PC-3 (cell line): ENCODE data around the gene HNRNPA1. TPM values are rescaled to one million over a fixed set of nuclear protein-coding genes. Genes with fewer than 3 reads are reported as not detected.
A peak's percentile ranks its signal among the peaks of the same experiment; 100 is the strongest.

Experiments
- ATAC-seq: fragments of 200-7000 bp; cut with Tn5 transposase; 2 replicates; pipeline ENCODE4 v1.9.1; 2020; ENCODE audit warnings: mild to moderate bottlenecking, moderate library complexity
- BruUV-seq: library from RNA; stranded (reverse); fragments of 400-500 nt; replicated peaks from 2 replicates; lab custom pipeline; 2021; lab: Mats Ljungman, UMichigan
- CTCF ChIA-PET: fragments of 300-600 bp; sonication (Branson Sonifier 250); formaldehyde crosslinking; loops from one replicate; lab custom pipeline; 2022; ENCODE audit warnings: antibody characterized with exemption; lab: Charles Lee
- POLR2A ChIA-PET: fragments of 300-600 bp; sonication (Branson Sonifier 250); formaldehyde crosslinking; loops from one replicate; lab custom pipeline; 2022; ENCODE audit warnings: antibody characterized with exemption; ENCODE audit not compliant: unreplicated experiment; lab: Charles Lee
- DNase-seq: peaks from one replicate; pipeline ENCODE4 v3.0.0-alpha.2; 2015
- H2AFZ ChIP-seq: fragments of 300-600 bp; sonication (generic); 2 replicates; pipeline ENCODE4 v1.6.0; 2016; ENCODE audit warnings: antibody characterized with exemption, low read length
- H3F3A ChIP-seq: fragments of 300-600 bp; sonication (generic); one replicate; pipeline ENCODE4 v1.6.0; 2017; ENCODE audit warnings: antibody characterized with exemption, low read length, control low read depth, mild to moderate bottlenecking; ENCODE audit not compliant: unreplicated experiment
- H3K27ac ChIP-seq: fragments of 300-600 bp; sonication (generic); 2 replicates; pipeline ENCODE4 v1.5.1; 2016; ENCODE audit warnings: mild to moderate bottlenecking, low read length
- H3K27me3 ChIP-seq: fragments of 300-600 bp; sonication (generic); 2 replicates; pipeline ENCODE4 v1.6.1; 2016; ENCODE audit warnings: low read length, mixed read lengths
- H3K36me3 ChIP-seq: fragments of 300-600 bp; sonication (generic); 2 replicates; pipeline ENCODE4 v1.6.1; 2016; ENCODE audit warnings: low read depth, mixed run types, low read length, mixed read lengths
- H3K4me1 ChIP-seq: fragments of 300-600 bp; sonication (generic); 2 replicates; pipeline ENCODE4 v1.5.1; 2016; ENCODE audit warnings: low read length; ENCODE audit not compliant: insufficient read depth
- H3K4me2 ChIP-seq: fragments of 300-600 bp; sonication (generic); 2 replicates; pipeline ENCODE4 v1.6.0; 2016; ENCODE audit warnings: low read length
- H3K4me3 ChIP-seq: fragments of 300-600 bp; sonication (generic); 2 replicates; pipeline ENCODE4 v1.5.1; 2016; ENCODE audit warnings: mild to moderate bottlenecking, low read length, mixed read lengths
- H3K79me2 ChIP-seq: fragments of 300-600 bp; sonication (generic); 2 replicates; pipeline ENCODE4 v1.6.1; 2017; ENCODE audit warnings: low read length, mixed read lengths
- H3K9ac ChIP-seq: fragments of 300-600 bp; sonication (generic); 2 replicates; pipeline ENCODE4 v1.6.0; 2016; ENCODE audit warnings: mild to moderate bottlenecking, low read length
- H3K9me2 ChIP-seq: fragments of 300-600 bp; sonication (generic); replicated peaks from 2 replicates; pipeline ENCODE4 v1.6.1; 2016; ENCODE audit warnings: mixed run types, low read length, mixed read lengths
- H3K9me3 ChIP-seq: fragments of 300-600 bp; sonication (generic); 2 replicates; pipeline ENCODE4 v1.6.1; 2016; ENCODE audit warnings: low read length, mixed read lengths
- H4K20me1 ChIP-seq: fragments of 300-600 bp; sonication (generic); 2 replicates; pipeline ENCODE4 v1.6.1; 2016; ENCODE audit warnings: low read length, mixed read lengths
- EZH2 ChIP-seq: fragments of 300-600 bp; sonication (generic); IDR thresholded peaks from one replicate; pipeline ENCODE4 v1.6.1; 2017; ENCODE audit warnings: antibody characterized with exemption, mild to moderate bottlenecking, low read length; ENCODE audit not compliant: unreplicated experiment
- EZH2phosphoT487 ChIP-seq: fragments of 300-600 bp; sonication (generic); IDR thresholded peaks from 2 replicates; pipeline ENCODE4 v1.6.1; 2018; ENCODE audit warnings: mild to moderate bottlenecking, antibody characterized with exemption, low read length, borderline replicate concordance
- intact Hi-C: fragments of 100-400 bp; cut with micrococcal nuclease; formaldehyde crosslinking; loops from 2 replicates; pipeline ENCODE4 v1.9.0; 2023
- total RNA-seq: library from RNA; depleted of rRNA; stranded (reverse); fragments of >200 nt; gene quantifications from 2 replicates; pipeline ENCODE4 v1.2.3, GENCODE V29; 2014
- TF ChIP-seq, protein P1 (sequence below): fragments of 300-600 bp; sonication (generic); conservative IDR thresholded peaks from 2 replicates; pipeline ENCODE4 v1.5.1; 2017; ENCODE audit warnings: antibody characterized with exemption, low read depth, mild to moderate bottlenecking, low read length

Gene HNRNPA1
- total RNA-seq, 1 experiment from 2014 or later = 465 TPM

DNA sequence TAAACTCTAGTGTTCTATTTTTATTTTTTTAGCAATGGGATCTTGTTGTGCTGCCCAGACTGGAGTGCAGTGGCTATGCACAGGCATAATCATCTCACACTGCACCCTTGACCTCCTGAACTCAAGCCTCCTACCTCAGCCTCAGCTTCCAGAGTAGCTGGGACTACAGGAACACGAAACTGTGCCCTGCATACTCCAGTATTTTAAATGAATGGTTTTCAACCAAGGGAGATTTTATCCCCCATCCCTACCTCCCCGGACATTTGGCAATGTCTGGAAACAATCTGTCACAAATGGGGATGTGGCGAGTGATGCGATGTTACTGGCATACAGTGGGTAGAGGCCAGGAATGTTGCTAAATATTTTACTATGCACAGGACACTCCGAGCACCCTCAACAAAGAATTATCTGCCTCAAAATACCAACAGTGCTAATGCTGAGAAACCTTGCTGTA lies 2.7 kb upstream of the HNRNPA1 start:
- ChIA-PET POLR2A (no interaction called here), CTCF (no interaction called here)
- TF ChIP-seq EZH2 (no peak), EZH2phosphoT487 (no peak)
- TF ChIP-seq, protein P1, sequence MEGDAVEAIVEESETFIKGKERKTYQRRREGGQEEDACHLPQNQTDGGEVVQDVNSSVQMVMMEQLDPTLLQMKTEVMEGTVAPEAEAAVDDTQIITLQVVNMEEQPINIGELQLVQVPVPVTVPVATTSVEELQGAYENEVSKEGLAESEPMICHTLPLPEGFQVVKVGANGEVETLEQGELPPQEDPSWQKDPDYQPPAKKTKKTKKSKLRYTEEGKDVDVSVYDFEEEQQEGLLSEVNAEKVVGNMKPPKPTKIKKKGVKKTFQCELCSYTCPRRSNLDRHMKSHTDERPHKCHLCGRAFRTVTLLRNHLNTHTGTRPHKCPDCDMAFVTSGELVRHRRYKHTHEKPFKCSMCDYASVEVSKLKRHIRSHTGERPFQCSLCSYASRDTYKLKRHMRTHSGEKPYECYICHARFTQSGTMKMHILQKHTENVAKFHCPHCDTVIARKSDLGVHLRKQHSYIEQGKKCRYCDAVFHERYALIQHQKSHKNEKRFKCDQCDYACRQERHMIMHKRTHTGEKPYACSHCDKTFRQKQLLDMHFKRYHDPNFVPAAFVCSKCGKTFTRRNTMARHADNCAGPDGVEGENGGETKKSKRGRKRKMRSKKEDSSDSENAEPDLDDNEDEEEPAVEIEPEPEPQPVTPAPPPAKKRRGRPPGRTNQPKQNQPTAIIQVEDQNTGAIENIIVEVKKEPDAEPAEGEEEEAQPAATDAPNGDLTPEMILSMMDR = no peak
- H3K4me1 ChIP-seq = peaks cover 17% of the 10 kb centered on the region
- peaks cover 49% of the 10 kb centered on the region for H3K36me3 ChIP-seq
- H3K4me2 ChIP-seq = peak overlapping the region; percentile 91
- no TSS peak for BruUV-seq
- H3K79me2 ChIP-seq = peaks cover 83% of the 10 kb centered on the region
- DNase-seq (peak; percentile 38), ATAC-seq (no peak)
- H3K9me3 ChIP-seq = no peaks in the 10 kb centered on the region
- H4K20me1 ChIP-seq = peaks cover 21% of the 10 kb centered on the region
- H3K27me3 ChIP-seq = no peaks in the 10 kb centered on the region
- H3K9ac ChIP-seq = peak overlapping the region; percentile 99
- no peak overlapping the region for H3K27ac ChIP-seq
- no peaks in the 10 kb centered on the region for H3F3A ChIP-seq
- H3K4me3 ChIP-seq = peak overlapping the region; percentile 88
- intact Hi-C loops = no loop called here
- no peak overlapping the region for H2AFZ ChIP-seq
- no peaks in the 10 kb centered on the region for H3K9me2 ChIP-seq

DNA sequence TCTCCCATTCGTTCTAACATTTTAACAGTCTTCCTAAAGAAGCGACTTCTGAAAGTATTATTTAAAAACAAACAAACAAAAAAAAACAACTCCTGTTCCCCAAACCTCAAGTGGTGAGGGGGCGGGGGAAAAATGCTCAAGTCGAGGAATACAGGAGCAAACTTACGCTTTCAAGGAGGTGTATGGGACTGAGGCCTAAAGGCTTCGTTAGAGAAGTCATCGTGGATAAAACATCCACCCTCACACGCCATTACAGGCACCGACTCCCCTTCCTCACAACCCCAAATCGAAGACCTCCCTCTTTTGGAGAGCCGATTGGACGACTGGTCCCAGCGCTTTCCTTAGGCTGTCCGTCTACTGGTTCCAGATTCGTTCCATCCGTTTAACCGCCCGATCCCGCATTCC lies 1.3 kb upstream of the HNRNPA1 start:
- no peak overlapping the region for H2AFZ ChIP-seq
- CTCF ChIA-PET = interaction anchor here (1.8 kb wide), 1 partner anchor 27 kb away, joined by 7 read pairs; no protein-coding TSS in a partner anchor

More for the DNA sequence above, 1.3 kb upstream of the HNRNPA1 start:
- ATAC-seq (no peak), DNase-seq (no peak)
- H3K4me2 ChIP-seq = peak overlapping the region; percentile 91
- H3F3A ChIP-seq = peaks cover 6% of the 10 kb centered on the region
- TF ChIP-seq, protein P1 = no peak
- TF ChIP-seq EZH2phosphoT487 (no peak), EZH2 (no peak)
- H3K9ac ChIP-seq = peak overlapping the region; percentile 99
- intact Hi-C loops = no loop called here
- H3K9me3 ChIP-seq = no peaks in the 10 kb centered on the region
- peaks cover 87% of the 10 kb centered on the region for H3K79me2 ChIP-seq
- H3K36me3 ChIP-seq = peaks cover 54% of the 10 kb centered on the region
- TSS peak; percentile 66 for BruUV-seq
- peak overlapping the region; percentile 88 for H3K4me3 ChIP-seq
- no peaks in the 10 kb centered on the region for H3K9me2 ChIP-seq
- H3K4me1 ChIP-seq = peaks cover 29% of the 10 kb centered on the region
- H3K27me3 ChIP-seq = no peaks in the 10 kb centered on the region
- POLR2A ChIA-PET = interaction anchor here (1.9 kb wide), 1 partner anchor 46 kb away, joined by 40 read pairs; the partner anchor contains the start of gene COPZ1
- H4K20me1 ChIP-seq = peaks cover 35% of the 10 kb centered on the region
- H3K27ac ChIP-seq = peak overlapping the region; percentile 87
